ENCODE results near the gene POU4F1.

The POU4F1 gene

DNA sequence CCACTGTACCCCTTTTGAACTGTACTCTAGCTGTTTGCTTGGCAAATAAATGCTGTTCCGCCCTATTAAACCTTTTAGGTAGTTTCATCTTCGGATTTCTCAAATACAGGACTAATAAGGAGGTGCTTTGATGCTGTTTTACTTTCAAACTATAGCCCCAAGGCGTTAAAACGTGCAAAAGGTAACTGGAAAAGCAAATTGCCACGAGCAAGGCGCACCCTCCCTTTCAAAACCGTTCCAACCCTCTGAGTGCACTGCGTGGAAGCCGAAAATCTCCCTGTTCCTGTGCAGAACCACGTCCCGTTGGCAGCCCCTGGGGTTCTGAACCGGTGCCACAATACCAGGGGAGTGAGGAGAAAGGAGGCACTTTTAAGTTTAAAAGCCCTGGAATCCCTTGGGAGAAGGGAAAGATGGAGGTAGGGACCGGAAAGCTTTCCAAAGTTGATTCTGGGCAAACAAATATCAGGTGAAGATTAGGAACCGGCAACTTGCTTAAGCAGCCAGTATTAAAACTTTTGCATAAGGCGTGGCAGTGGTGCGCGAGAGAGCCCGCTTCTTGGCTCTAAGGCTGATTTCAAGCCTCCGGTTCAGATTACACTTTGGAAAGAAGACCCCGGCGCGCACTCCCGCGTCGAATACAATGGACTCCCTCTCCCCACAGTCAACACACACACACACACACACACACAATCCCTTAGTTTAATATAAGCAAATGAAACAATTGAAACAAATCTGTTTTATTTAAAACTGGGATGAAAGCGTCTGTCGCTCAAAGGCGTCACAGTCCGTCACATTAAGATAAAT lies 9.5 kb downstream of the POU4F1 start:
- DNase-seq (ENCODE audit: low read depth, low spot score) = no peak

GRCh38 chr13:78593129-78593528 lies 10.2 kb downstream of the POU4F1 start:
- DNase-seq (ENCODE audit: low read depth, low spot score) = no peak

GRCh38 chr13:78592584-78592983 lies 10.8 kb downstream of the POU4F1 start:
- no peak for DNase-seq (ENCODE audit: low read depth, low spot score)

- no peak for DNase-seq (ENCODE audit: low read depth, low spot score)
Observed at GRCh38 chr13:78589206-78589605, 14.1 kb downstream of the POU4F1 start.

GRCh38 chr13:78587395-78587794 lies 16.0 kb downstream of the POU4F1 start:
- DNase-seq (ENCODE audit: low read depth, low spot score) = no peak

DNA sequence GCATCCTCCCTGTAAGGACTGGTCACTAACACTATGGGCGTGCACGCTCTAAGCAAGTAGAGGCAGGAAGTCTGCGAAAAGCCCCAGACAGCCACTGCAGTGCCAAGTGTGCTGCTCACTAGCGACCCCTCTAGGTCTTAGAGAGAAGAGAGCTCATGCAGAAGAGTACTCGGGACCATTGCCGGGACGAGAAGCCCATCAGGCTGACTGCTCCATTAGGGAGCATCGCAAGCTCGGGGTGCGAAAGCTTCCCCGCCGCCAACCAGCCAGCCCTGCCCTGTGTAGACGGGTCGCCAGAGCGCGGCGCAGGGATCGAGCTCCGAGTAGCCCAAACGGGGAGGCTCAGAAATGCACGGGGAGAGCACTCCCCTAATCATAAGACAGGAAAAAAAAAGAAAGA lies 16.6 kb downstream of the POU4F1 start:
- DNase-seq (ENCODE audit: low read depth, low spot score) = no peak

DNA sequence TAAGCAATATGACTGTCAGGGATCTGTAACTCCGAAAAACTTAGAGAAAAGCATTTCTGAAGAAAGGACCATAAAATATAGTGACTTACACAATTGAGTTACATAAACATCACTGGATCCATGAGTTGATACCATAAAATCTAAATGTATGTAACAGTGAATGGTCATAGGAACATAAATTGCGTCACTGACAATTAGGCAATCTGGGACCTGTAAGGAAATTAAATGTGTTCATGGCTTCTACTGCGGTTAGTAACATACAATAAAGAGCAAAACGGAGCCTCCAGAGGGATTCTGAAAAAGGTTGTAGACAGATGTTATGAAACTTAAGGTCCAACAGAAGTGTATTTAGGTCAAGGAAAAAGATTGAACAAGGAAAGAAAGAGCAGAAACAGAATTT lies 27.1 kb downstream of the POU4F1 start:
- no peak for DNase-seq (ENCODE audit: low read depth, low spot score)

- DNase-seq (ENCODE audit: low read depth, low spot score) = no peak
Observed at GRCh38 chr13:78572459-78572858, 30.9 kb downstream of the POU4F1 start.

DNA sequence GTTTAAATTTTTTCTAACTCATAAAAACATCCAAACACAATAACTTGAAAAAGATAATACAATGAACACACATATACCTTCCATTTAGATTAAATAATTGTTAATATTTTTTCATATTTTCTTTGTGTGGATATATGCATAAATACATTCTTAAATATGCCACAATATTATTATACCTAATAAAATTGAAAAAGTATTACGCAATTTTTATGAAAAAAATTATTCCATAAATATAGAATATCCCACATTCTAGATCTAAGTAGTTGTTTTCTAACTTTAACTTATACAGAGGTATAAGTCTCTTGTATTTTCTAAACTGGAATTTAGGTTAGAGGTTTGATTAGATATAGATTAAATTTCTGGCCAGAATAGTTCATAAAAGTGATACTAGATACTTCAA lies 34.3 kb downstream of the POU4F1 start:
- no peak for DNase-seq (ENCODE audit: low read depth, low spot score)

DNA sequence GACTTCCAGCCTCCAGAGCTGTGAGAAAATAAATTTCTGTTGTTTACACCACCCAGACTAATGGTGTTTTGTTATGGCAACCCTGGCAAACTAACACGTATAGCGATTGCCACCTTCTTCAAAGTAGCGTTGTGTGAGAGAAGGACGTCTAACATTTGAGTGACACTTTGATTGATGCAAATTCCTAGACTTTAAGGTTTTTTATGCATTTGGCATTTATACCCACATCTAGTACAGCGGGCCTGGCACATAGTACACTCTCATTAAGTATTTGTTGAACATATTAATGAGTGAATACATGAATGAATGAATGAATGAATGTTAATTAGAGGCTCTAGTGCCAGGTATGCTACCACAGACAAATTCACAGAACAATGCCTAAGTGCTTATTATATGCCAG lies 36.7 kb downstream of the POU4F1 start:
- no peak for DNase-seq (ENCODE audit: low read depth, low spot score)

- DNase-seq (ENCODE audit: low read depth, low spot score) = no peak
Observed at GRCh38 chr13:78562237-78562889, 41.0 kb downstream of the POU4F1 start.
